ENCODE results near the gene SLC7A7. TPM values are rescaled to one million over a fixed set of nuclear protein-coding genes. Genes with fewer than 3 reads are reported as not detected.

SLC7A7 gene
- total RNA-seq, 1 experiment from 2014 or later, result 443 TPM

GRCh38 chr14:22767323-22767589, 48.0 kb downstream of the SLC7A7 start:
- H3K9me3 ChIP-seq, result no peaks in the 10 kb centered on the region
- H3K4me3 ChIP-seq (ENCODE audit: low read depth, low read length), result peak overlapping the region; percentile 77
- no peak for DNase-seq
- peaks cover 5% of the 10 kb centered on the region for H3K36me3 ChIP-seq (ENCODE audit: control insufficient read depth, insufficient read depth, low read length)
- intact Hi-C loops (cut with micrococcal nuclease; ENCODE audit: unreplicated experiment), result loop anchor here (2.0 kb wide), 1 partner anchor 196 kb away; no protein-coding TSS in a partner anchor
- CTCF ChIA-PET, result interaction anchor here (1.5 to 2.0 kb wide), 3 partner anchors 86 to 197 kb away, joined by 5 to 17 read pairs (median 8); no protein-coding TSS in a partner anchor
- Mint-ChIP-seq H3K27me3 (ENCODE audit: insufficient read depth, unreplicated experiment) (no peaks in the 10 kb centered on the region), H3K9me3 (ENCODE audit: unreplicated experiment) (no peaks in the 10 kb centered on the region), H3K4me3 (ENCODE audit: unreplicated experiment) (peak overlapping the region; percentile 93), H3K27ac (ENCODE audit: unreplicated experiment) (peak overlapping the region; percentile 98), H3K4me1 (ENCODE audit: low read depth, unreplicated experiment) (peaks cover 29% of the 10 kb centered on the region), H3K36me3 (ENCODE audit: insufficient read depth, unreplicated experiment) (peaks cover 67% of the 10 kb centered on the region)
- TF ChIP-seq CTCF (IDR thresholded peaks at IDR 0.05; ENCODE audit: insufficient read depth in 1 of 2, low read depth in 1 of 2, low read length in 1 of 2, severe bottlenecking in 1 of 2, unreplicated experiment in 1 of 2), result no peak
- no peaks in the 10 kb centered on the region for H3K27me3 ChIP-seq (replicated peaks; ENCODE audit: control insufficient read depth, insufficient read depth, low read length)
- POLR2A ChIA-PET, result interaction anchor here (1.4 to 1.8 kb wide), 3 partner anchors 40 to 178 kb away, joined by 10 to 11 read pairs (median 11); partner anchors contain the start of gene DAD1
- BruUV-seq (replicated peaks), result TSS peak; percentile 33
- H3K4me1 ChIP-seq, result no peaks in the 10 kb centered on the region

GRCh38 chr14:22766457-22767322, 48.5 kb downstream of the SLC7A7 start, which contains the start of gene OXA1L:
TSS of gene OXA1L (plus strand) at chr14:22766688. CDS start at chr14:22766702, 14 bp downstream.
- peaks cover 5% of the 10 kb centered on the region for H3K36me3 ChIP-seq (ENCODE audit: control insufficient read depth, insufficient read depth, low read length)
- Mint-ChIP-seq H3K4me3 (ENCODE audit: unreplicated experiment) (peak within 1 kb of the TSS; percentile 93), H3K27me3 (ENCODE audit: insufficient read depth, unreplicated experiment) (no peaks in the 10 kb centered on the region), H3K36me3 (ENCODE audit: insufficient read depth, unreplicated experiment) (peaks cover 61% of the 10 kb centered on the region), H3K9me3 (ENCODE audit: unreplicated experiment) (no peaks in the 10 kb centered on the region), H3K4me1 (ENCODE audit: low read depth, unreplicated experiment) (peaks cover 29% of the 10 kb centered on the region), H3K27ac (ENCODE audit: unreplicated experiment) (peak within 1 kb of the TSS; percentile 98)
- intact Hi-C loops (cut with micrococcal nuclease; ENCODE audit: unreplicated experiment), result loop anchor here (2.0 kb wide), 1 partner anchor 196 kb away; no protein-coding TSS in a partner anchor
- no TSS peak for BruUV-seq (replicated peaks)
- H3K9me3 ChIP-seq, result peaks cover 2% of the 10 kb centered on the region; the same call in 1 of the 2 replicates
- TF ChIP-seq CTCF (IDR thresholded peaks at IDR 0.05; ENCODE audit: insufficient read depth in 1 of 2, low read depth in 1 of 2, low read length in 1 of 2, severe bottlenecking in 1 of 2, unreplicated experiment in 1 of 2), result no peak
- ChIA-PET POLR2A (interaction anchor here (0.6 to 2.0 kb wide), 15 partner anchors 15 to 206 kb away, joined by 3 to 11 read pairs (median 4); partner anchors contain the start of genes DAD1 and SLC7A7), CTCF (interaction anchor here (0.5 to 2.0 kb wide), 14 partner anchors 16 to 219 kb away, joined by 3 to 17 read pairs (median 5); no protein-coding TSS in a partner anchor)
- peak within 1 kb of the TSS; percentile 77 for H3K4me3 ChIP-seq (ENCODE audit: low read depth, low read length)
- H3K27me3 ChIP-seq (replicated peaks; ENCODE audit: control insufficient read depth, insufficient read depth, low read length), result no peaks in the 10 kb centered on the region
- DNase-seq, result peak; percentile 94 to 97
- no peaks in the 10 kb centered on the region for H3K4me1 ChIP-seq

GRCh38 chr14:22764382-22764781, 50.9 kb downstream of the SLC7A7 start:
- Mint-ChIP-seq H3K27me3 (ENCODE audit: insufficient read depth, unreplicated experiment) (no peaks in the 10 kb centered on the region), H3K4me3 (ENCODE audit: unreplicated experiment) (no peak overlapping the region), H3K27ac (ENCODE audit: unreplicated experiment) (no peak overlapping the region), H3K4me1 (ENCODE audit: low read depth, unreplicated experiment) (peaks cover 22% of the 10 kb centered on the region), H3K9me3 (ENCODE audit: unreplicated experiment) (no peaks in the 10 kb centered on the region), H3K36me3 (ENCODE audit: insufficient read depth, unreplicated experiment) (peaks cover 52% of the 10 kb centered on the region)
- no peaks in the 10 kb centered on the region for H3K4me1 ChIP-seq
- TF ChIP-seq CTCF (IDR thresholded peaks at IDR 0.05; ENCODE audit: insufficient read depth in 1 of 2, low read depth in 1 of 2, low read length in 1 of 2, severe bottlenecking in 1 of 2, unreplicated experiment in 1 of 2), result no peak
- intact Hi-C loops (cut with micrococcal nuclease; ENCODE audit: unreplicated experiment), result no loop called here
- H3K27me3 ChIP-seq (replicated peaks; ENCODE audit: control insufficient read depth, insufficient read depth, low read length), result no peaks in the 10 kb centered on the region
- DNase-seq, result no peak
- no peak overlapping the region for H3K4me3 ChIP-seq (ENCODE audit: low read depth, low read length)
- peaks cover 5% of the 10 kb centered on the region; the same call in 1 of the 2 replicates for H3K9me3 ChIP-seq
- BruUV-seq (replicated peaks), result no TSS peak
- ChIA-PET POLR2A (no interaction called here), CTCF (interaction anchor here (0.5 to 0.7 kb wide), 2 partner anchors 170 to 194 kb away, joined by 3 to 4 read pairs; no protein-coding TSS in a partner anchor)
- no peaks in the 10 kb centered on the region for H3K36me3 ChIP-seq (ENCODE audit: control insufficient read depth, insufficient read depth, low read length)

Data from Caco-2 (cell line).